ENCODE results near the gene ZNRF1. TPM values are rescaled to one million over a fixed set of nuclear protein-coding genes. Genes with fewer than 3 reads are reported as not detected.

Gene ZNRF1
- total and polyA plus RNA-seq, 2 donors (not counting 1 experiment from before 2014, with no cell fraction given) = 0.27 to 0.76 TPM

- H2AFZ ChIP-seq (ENCODE audit: insufficient read depth, low read depth, low read length, poor library complexity, severe bottlenecking) = no peak overlapping the region
- Mint-ChIP-seq H3K9me3 (ENCODE audit: insufficient read depth) (no peaks in the 10 kb centered on the region), H3K4me1 (peaks cover 15% of the 10 kb centered on the region), H3K4me3 (no peak overlapping the region), H3K27ac (no peak overlapping the region), H3K27me3 (peaks cover 26% of the 10 kb centered on the region)
- H4K20me1 ChIP-seq (ENCODE audit: control insufficient read depth, insufficient read depth, low read length, poor library complexity, severe bottlenecking) = no peaks in the 10 kb centered on the region
- DNase-seq = no peak
- H3K9ac ChIP-seq (ENCODE audit: low read length) = no peak overlapping the region
- no peak for ATAC-seq (ENCODE audit: low read depth)
- intact Hi-C loops (cut with micrococcal nuclease) = no loop called here
- H3K4me2 ChIP-seq (replicated peaks; ENCODE audit: low read depth, low read length, poor library complexity, severe bottlenecking) = no peak overlapping the region
- H3K9me3 ChIP-seq (ENCODE audit: control extremely low read depth in 1 of 3, control insufficient read depth in 2 of 3, insufficient read depth in 1 of 3, low read length in 2 of 3) = no peaks in the 10 kb centered on the region
- TF ChIP-seq EZH2 (IDR thresholded peaks at IDR 0.05; ENCODE audit: borderline replicate concordance, insufficient read depth, low read depth, low read length, poor library complexity, severe bottlenecking) = no peak
- no peak for TF ChIP-seq CTCF (IDR thresholded peaks at IDR 0.05)
- H3K4me1 ChIP-seq (ENCODE audit: control insufficient read depth in 2 of 2, insufficient read depth in 2 of 2, low read length in 2 of 2) = peaks cover 8 to 20% of the 10 kb centered on the region in 2 donors
- no peaks in the 10 kb centered on the region for H3K79me2 ChIP-seq (ENCODE audit: control insufficient read depth, insufficient read depth, low read length)
- POLR2A ChIA-PET = no interaction called here
- 76% methylated on average over 6 of the region's 8 CpGs for WGBS (ENCODE audit: insufficient coverage)
- H3K27me3 ChIP-seq (replicated peaks in 1 of 4; ENCODE audit: control extremely low read depth in 1 of 4, control insufficient read depth in 3 of 4, insufficient read depth in 4 of 4, low read length in 3 of 4) = peaks cover 0 to 28% (median 6%) of the 10 kb centered on the region in 4 experiments
- H3K27ac ChIP-seq (ENCODE audit: low read length in 2 of 2) = no peak overlapping the region
- CTCF ChIA-PET = interaction anchor here (0.5 to 4.3 kb wide), 3 partner anchors 11 to 53 kb away, joined by 3 to 15 read pairs (median 3); no protein-coding TSS in a partner anchor
- H3K4me3 ChIP-seq (ENCODE audit: control extremely low read depth in 1 of 5, extremely low read depth in 1 of 5, insufficient read depth in 1 of 5, low read depth in 2 of 5, low read length in 4 of 5) = no peak overlapping the region
- H3K36me3 ChIP-seq (replicated peaks in 1 of 2; ENCODE audit: control extremely low read depth in 1 of 2, control insufficient read depth in 1 of 2, extremely low read depth in 1 of 2, insufficient read depth in 2 of 2, low read length in 1 of 2) = no peaks in the 10 kb centered on the region
These were observed 100.3 kb downstream of the ZNRF1 start for GRCh38 chr16:75099075-75099667.

Measured in B cell (primary cell).